Smooth muscle cell (in vitro differentiated cells): ENCODE results near the gene FKRP. TPM values are rescaled to one million over a fixed set of nuclear protein-coding genes. Genes with fewer than 3 reads are reported as not detected.

ENCODE experiments used
- DNase-seq: peaks from one replicate; lab custom pipeline; 2025; ENCODE audit not compliant: unreplicated experiment; lab: John Stamatoyannopoulos, UW
- H2AFZ ChIP-seq: fragments of 200-600 bp; sonication (generic); 2 replicates; pipeline ENCODE4 v1.6.0; 2016; ENCODE audit warnings: antibody characterized with exemption, low read depth, mild to moderate bottlenecking
- H3F3A ChIP-seq: fragments of 200-600 bp; sonication (generic); 2 replicates; pipeline ENCODE4 v1.6.0; 2017; ENCODE audit warnings: antibody characterized with exemption, low read depth
- H3K27ac ChIP-seq: fragments of 200-600 bp; sonication (generic); 2 replicates; pipeline ENCODE4 v1.5.1; 2016; ENCODE audit warnings: low read depth, mild to moderate bottlenecking
- H3K27me3 ChIP-seq: fragments of 200-600 bp; sonication (generic); 2 replicates; pipeline ENCODE4 v1.6.1; 2016; ENCODE audit warnings: low read depth, mild to moderate bottlenecking
- H3K36me3 ChIP-seq: fragments of 200-600 bp; sonication (generic); 2 replicates; pipeline ENCODE4 v1.5.1; 2016; ENCODE audit warnings: low read depth
- H3K4me1 ChIP-seq: fragments of 200-600 bp; sonication (generic); 2 replicates; pipeline ENCODE4 v1.5.1; 2016; ENCODE audit warnings: low read depth
- H3K4me2 ChIP-seq: fragments of 200-600 bp; sonication (generic); 2 replicates; pipeline ENCODE4 v1.6.0; 2016; ENCODE audit warnings: mild to moderate bottlenecking
- H3K4me3 ChIP-seq: fragments of 200-600 bp; sonication (generic); 2 replicates; pipeline ENCODE4 v1.5.1; 2016; ENCODE audit warnings: mild to moderate bottlenecking
- H3K79me2 ChIP-seq: fragments of 200-600 bp; sonication (generic); 2 replicates; pipeline ENCODE4 v1.6.0; 2016; ENCODE audit warnings: low read depth, mild to moderate bottlenecking
- H3K9ac ChIP-seq: fragments of 200-600 bp; sonication (generic); 2 replicates; pipeline ENCODE4 v1.6.0; 2016; ENCODE audit warnings: low read depth
- H3K9me3 ChIP-seq: fragments of 200-600 bp; sonication (generic); replicated peaks from 2 replicates; pipeline ENCODE4 v1.5.1; 2016; ENCODE audit warnings: low read depth
- H4K20me1 ChIP-seq: fragments of 200-600 bp; sonication (generic); 2 replicates; pipeline ENCODE4 v1.6.0; 2016; ENCODE audit warnings: low read depth
- WGBS: methylation state at CpG from one replicate; pipeline ENCODE4 v1.1.7; 2016; ENCODE audit warnings: low lambda C conversion rate; 5-methylcytosine and 5-hydroxymethylcytosine counted together
- polyA plus RNA-seq: library from polyadenylated mRNA; unstranded; fragments of >200 nt; fragmentation: Nextera tagmentation; extraction: Ambion mirVana; gene quantifications from 2 replicates; pipeline ENCODE4 v1.2.1, GENCODE V29; 2016
- total RNA-seq: library from RNA; depleted of rRNA; stranded (reverse); fragments of >200 nt; gene quantifications from 2 replicates; pipeline ENCODE4 v1.2.3, GENCODE V29; 2014
- TF ChIP-seq, protein P1 (sequence below): fragments of 200-600 bp; sonication (generic); IDR thresholded peaks from 2 replicates; pipeline ENCODE4 v1.5.1; 2017; ENCODE audit warnings: borderline replicate concordance, mild to moderate bottlenecking, antibody characterized with exemption; ENCODE audit not compliant: insufficient read depth, poor library complexity, severe bottlenecking

Gene FKRP
- total and polyA plus RNA-seq, 2 experiments from 2014 or later = 18.9 to 35.2 TPM

DNA sequence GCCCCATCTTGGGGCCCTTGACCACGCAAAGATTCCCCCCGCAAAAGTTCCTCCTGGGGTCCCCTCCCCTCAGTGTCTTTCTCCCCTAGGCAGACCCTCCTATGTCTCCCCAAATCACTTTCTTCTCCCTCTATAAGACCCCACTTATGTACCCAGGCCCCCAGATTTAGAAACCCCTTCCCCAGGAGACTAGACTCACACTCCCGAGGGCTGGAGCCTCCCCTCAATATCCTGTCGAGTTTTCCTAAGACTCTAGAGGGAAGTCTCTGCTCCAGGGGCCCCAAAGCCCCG, 41.1 kb downstream of the FKRP start:
- Histone ChIP-seq H3K4me3 (peak overlapping the region; percentile 72), H3K27me3 (no peaks in the 10 kb centered on the region), H3K27ac (peak overlapping the region; percentile 93), H3K36me3 (no peaks in the 10 kb centered on the region), H3K9ac (peak overlapping the region; percentile 89), H3K4me1 (peaks cover 11% of the 10 kb centered on the region), H3F3A (peaks cover 25% of the 10 kb centered on the region), H3K9me3 (no peaks in the 10 kb centered on the region), H3K4me2 (peak overlapping the region; percentile 85), H2AFZ (no peak overlapping the region), H3K79me2 (peaks cover 61% of the 10 kb centered on the region), H4K20me1 (peaks cover 62% of the 10 kb centered on the region)
- TF ChIP-seq, protein P1, sequence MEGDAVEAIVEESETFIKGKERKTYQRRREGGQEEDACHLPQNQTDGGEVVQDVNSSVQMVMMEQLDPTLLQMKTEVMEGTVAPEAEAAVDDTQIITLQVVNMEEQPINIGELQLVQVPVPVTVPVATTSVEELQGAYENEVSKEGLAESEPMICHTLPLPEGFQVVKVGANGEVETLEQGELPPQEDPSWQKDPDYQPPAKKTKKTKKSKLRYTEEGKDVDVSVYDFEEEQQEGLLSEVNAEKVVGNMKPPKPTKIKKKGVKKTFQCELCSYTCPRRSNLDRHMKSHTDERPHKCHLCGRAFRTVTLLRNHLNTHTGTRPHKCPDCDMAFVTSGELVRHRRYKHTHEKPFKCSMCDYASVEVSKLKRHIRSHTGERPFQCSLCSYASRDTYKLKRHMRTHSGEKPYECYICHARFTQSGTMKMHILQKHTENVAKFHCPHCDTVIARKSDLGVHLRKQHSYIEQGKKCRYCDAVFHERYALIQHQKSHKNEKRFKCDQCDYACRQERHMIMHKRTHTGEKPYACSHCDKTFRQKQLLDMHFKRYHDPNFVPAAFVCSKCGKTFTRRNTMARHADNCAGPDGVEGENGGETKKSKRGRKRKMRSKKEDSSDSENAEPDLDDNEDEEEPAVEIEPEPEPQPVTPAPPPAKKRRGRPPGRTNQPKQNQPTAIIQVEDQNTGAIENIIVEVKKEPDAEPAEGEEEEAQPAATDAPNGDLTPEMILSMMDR = no peak
- WGBS = 0% methylated on average over 5 of the region's 5 CpGs
- no peak for DNase-seq

DNA sequence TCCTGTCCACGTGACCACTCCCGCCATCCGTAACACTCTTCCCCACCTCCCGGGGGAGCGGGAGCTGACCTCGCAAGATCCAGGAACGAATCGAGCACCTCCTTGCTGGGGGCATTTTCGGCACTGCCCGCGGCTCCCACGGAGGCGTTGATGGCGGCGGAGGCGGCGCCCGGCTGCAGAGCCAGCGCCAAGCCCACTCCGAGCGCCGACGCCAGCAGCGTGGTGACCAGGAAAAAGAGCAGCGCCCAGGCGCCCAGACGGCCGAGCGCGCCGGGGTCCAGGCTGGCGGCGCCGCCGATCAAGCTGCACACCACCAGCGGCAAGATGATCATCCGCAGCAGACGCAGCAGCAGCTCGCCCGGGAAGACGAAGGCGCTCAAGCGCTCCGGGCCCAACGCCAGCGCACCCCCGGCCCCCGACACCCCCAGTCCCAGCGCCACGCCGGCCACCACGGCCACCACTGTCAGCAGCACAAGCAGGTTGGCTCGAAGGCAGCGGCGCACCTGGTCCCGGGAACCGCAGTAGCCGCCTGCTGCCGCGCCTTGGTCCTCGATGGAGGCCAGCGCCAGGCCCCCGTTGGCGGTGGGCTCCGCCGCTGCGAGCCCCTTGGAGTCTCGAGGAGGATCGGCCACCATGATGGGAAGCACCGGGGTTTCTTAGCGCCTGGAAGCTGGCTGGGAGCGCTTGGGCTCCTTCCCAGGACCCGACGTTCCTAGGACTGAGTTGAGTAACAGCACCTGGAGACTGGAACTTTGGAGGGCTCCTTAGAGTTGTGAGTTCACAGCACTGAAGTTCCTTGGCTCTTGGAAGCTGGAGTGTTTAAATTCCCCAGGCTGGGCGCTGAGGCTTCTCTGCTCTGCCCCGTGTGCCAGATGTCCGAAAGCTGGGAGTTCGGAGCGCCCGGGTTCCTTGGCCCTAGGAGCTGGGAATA, 41.7 kb downstream of the FKRP start:
- Histone ChIP-seq H4K20me1 (peaks cover 56% of the 10 kb centered on the region), H3K4me1 (peaks cover 11% of the 10 kb centered on the region), H3K27ac (peak overlapping the region; percentile 93), H3K9ac (peak overlapping the region; percentile 89), H3K4me3 (peak overlapping the region; percentile 72), H3K27me3 (no peaks in the 10 kb centered on the region), H3K4me2 (peak overlapping the region; percentile 85), H3F3A (peaks cover 31% of the 10 kb centered on the region), H2AFZ (no peak overlapping the region), H3K36me3 (no peaks in the 10 kb centered on the region), H3K9me3 (no peaks in the 10 kb centered on the region), H3K79me2 (peaks cover 55% of the 10 kb centered on the region)
- whole genome bisulfite sequencing = 1% methylated on average over 78 of the region's 80 CpGs
- peak; percentile 39 for DNase-seq
- TF ChIP-seq, protein P1 = no peak

- Histone ChIP-seq H3K27me3 (no peaks in the 10 kb centered on the region), H3K27ac (peak within 1 kb of the TSS; percentile 93), H3K9ac (peak within 1 kb of the TSS; percentile 89), H3K4me3 (peak within 1 kb of the TSS; percentile 72), H3K36me3 (no peaks in the 10 kb centered on the region), H3K4me2 (peak within 1 kb of the TSS; percentile 85), H3K9me3 (no peaks in the 10 kb centered on the region), H2AFZ (no peak within 1 kb of the TSS), H3K4me1 (peaks cover 11% of the 10 kb centered on the region), H4K20me1 (peaks cover 48% of the 10 kb centered on the region), H3K79me2 (peaks cover 47% of the 10 kb centered on the region), H3F3A (peaks cover 35% of the 10 kb centered on the region)
- TF ChIP-seq, protein P1 = no peak
- under 1% methylated on average over 35 of the region's 46 CpGs for WGBS
- DNase-seq = peak; percentile 96
These were observed 42.6 kb downstream of the FKRP start, which contains the start of gene SLC1A5 for GRCh38 chr19:46788262-46788967. Gene SLC1A5, minus strand, starts transcription at chr19:46788594. Its CDS starts 629 bp downstream, at chr19:46787965.
